MM.1S (cell line): ENCODE data around the gene SPINT2.

ENCODE experiments used
- EZH2 ChIP-seq: fragments of 300-600 bp; sonication (generic); optimal IDR thresholded peaks from 2 replicates; pipeline ENCODE3; 2017; ENCODE audit warnings: low read depth, mild to moderate bottlenecking, antibody characterized with exemption, low read length, mixed read lengths
- TF ChIP-seq, protein P1 (sequence below): fragments of 300-600 bp; sonication (generic); IDR thresholded peaks from 2 replicates; pipeline ENCODE4 v1.5.1; 2016; ENCODE audit warnings: antibody characterized with exemption, low read length, mixed read lengths

DNA sequence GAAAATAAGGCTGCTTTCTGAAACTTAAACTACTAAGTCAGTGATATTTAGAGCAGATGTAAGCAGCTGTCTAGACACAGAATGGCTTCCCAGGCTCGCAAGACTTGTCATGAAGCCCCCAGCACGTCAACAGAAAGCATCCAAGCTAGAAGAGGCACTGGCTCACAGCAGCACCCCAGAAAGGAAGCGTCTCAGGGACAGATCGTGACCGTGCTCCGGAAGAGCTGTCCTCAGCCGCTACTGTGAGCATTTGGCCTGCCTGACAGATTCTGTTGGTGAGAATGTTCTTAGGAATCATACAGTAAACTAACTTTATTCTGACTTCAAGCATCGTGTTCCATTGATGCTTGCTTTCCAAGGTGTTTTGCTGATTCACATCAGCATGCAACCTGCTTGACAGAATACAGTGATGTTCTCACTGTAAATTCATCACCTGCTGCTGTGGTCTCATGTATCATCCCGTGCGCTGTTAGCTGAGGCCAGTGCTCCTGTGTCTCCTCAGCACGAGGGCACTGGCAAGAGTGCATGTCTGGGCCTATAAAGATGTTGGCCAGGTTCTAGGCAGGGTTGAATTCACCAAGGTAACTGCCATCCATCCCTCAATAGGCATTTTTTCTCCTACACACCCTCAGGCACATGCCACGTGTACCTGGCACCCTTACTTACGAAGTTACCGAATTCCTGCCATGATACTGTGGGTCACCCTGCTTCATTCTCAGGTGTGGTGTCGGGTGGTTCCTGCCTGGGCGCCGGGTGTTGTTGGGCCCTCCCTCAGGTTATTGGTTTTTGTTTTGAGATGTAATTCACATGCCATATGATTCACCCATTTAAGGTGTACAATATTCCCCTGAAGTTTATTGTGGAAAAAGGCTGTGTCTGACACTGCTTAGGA, 15.9 kb downstream of the SPINT2 start:
- TF ChIP-seq, protein P1, sequence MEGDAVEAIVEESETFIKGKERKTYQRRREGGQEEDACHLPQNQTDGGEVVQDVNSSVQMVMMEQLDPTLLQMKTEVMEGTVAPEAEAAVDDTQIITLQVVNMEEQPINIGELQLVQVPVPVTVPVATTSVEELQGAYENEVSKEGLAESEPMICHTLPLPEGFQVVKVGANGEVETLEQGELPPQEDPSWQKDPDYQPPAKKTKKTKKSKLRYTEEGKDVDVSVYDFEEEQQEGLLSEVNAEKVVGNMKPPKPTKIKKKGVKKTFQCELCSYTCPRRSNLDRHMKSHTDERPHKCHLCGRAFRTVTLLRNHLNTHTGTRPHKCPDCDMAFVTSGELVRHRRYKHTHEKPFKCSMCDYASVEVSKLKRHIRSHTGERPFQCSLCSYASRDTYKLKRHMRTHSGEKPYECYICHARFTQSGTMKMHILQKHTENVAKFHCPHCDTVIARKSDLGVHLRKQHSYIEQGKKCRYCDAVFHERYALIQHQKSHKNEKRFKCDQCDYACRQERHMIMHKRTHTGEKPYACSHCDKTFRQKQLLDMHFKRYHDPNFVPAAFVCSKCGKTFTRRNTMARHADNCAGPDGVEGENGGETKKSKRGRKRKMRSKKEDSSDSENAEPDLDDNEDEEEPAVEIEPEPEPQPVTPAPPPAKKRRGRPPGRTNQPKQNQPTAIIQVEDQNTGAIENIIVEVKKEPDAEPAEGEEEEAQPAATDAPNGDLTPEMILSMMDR, result no peak
- TF ChIP-seq EZH2, result no peak
